ENCODE data around the gene OSBPL9. TPM values are rescaled to one million over a fixed set of nuclear protein-coding genes. Genes with fewer than 3 reads are reported as not detected.
"Not testable (repeated sequence)": the region's sequence is repeated elsewhere in the genome, so short reads cannot be mapped to it uniquely, and the experiment has no call there.

The OSBPL9 gene
- polyA plus RNA-seq, 5 donors, result 82.3 to 140 (median 131) TPM

GRCh38 chr1:51780927-51781326 is 164.0 kb downstream of the OSBPL9 start:
- DNase-seq, result no peak

DNA sequence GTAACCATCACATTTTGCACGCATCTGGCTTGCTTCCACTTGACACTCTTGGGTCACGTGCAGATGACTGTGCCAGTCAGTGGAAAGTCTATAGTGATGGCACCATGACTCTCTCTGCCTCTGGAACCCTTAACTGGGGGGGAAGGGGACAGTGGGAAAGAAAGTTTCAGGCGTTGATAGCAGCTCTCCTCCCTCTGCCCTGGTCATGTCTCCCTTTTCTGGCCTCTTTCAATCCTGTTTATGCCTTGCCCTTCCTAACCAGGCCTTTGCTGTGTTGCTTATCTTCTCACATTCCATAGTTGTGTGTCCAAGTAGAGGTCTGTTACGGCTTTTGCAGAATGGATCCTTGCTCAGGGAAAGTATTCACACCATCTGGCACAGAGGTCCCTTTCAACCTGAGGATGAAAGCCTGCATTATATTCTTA is 168.1 kb downstream of the OSBPL9 start:
- no peak for DNase-seq

- DNase-seq, result no peak
These were observed 172.0 kb downstream of the OSBPL9 start for GRCh38 chr1:51788938-51789337.

- no peak for DNase-seq
These were observed 172.4 kb downstream of the OSBPL9 start for GRCh38 chr1:51789342-51789741.

DNA sequence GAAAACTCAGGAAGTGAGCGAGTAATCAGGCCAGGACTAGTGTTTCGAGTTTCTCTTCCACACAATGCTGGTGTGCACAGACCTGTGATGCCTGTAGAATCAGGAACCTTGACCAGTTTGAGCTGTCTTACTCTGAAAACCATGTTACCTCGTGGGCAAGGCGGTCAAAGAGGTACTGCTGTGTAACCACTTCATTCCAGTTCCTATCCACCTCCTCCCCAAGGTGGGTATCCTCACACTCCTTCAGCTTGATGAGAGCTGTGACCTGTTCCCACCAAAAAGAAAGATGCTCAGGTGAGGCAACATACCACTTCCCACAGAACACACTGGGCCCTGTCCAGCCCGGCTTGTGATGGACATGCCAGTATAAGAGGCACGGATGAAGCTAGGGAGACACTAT is 173.5 kb downstream of the OSBPL9 start:
- DNase-seq, result no peak

- DNase-seq, result no peak
These were observed 175.0 kb downstream of the OSBPL9 start for GRCh38 chr1:51791888-51792287.

DNA sequence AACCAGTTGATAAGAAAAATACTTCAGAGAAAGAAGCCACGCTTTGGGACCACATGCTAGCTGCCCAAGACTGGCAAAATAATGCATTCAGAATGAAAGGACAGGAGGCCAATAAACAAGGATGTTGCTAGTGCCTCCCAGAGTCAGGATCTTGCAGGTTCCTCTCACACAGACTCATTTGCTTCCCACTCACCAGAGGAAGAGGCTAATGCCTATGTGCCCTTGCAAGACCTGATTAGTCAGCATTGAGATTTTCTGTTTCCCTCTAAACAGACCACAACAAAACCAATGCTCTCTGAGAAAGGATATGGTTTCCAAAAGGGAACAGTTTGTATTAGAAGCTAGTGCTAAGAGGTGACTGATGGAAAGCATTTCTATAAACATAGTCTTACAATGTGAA is 176.0 kb downstream of the OSBPL9 start:
- no peak for DNase-seq

DNA sequence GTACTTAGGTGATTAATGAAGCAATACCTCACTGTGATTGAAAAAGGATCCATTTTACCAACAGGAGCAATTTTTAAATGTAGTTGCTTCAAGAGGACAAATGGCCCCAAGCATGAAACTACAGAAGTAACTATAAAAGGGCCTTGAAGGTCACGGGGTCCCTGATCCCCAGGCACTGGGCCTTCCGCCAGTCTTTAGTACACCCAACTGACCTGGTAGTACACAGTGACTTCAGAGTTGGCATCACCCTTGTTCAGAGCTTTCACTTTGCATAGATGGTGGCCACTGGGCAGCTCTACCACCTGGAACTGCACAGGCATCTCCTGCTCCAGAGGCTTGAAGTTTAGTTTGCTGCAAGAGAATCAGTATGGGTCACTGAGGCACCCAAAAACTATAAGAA is 177.4 kb downstream of the OSBPL9 start:
- DNase-seq, result no peak

GRCh38 chr1:51794868-51795267 is 178.0 kb downstream of the OSBPL9 start:
- DNase-seq, result no peak

DNA sequence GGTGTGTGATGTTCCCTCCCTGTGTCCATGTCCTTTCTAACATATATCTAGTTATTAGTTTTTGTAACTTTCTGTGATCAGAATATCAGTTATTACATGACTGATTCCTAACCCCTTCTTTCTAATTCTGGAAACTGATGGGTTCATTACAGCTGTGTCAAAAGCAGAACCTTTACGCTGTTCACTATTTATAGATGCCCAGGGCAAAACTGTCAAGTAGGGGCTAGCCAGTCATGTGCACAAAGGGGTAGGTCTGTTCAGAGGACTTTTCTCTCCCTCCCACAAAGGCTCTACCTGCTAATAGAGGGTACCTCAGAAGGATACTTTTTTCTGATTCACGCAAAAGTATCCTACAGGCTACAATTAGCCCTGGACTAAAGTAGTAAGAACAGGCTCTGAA is 182.5 kb downstream of the OSBPL9 start:
- DNase-seq, result no peak

DNA sequence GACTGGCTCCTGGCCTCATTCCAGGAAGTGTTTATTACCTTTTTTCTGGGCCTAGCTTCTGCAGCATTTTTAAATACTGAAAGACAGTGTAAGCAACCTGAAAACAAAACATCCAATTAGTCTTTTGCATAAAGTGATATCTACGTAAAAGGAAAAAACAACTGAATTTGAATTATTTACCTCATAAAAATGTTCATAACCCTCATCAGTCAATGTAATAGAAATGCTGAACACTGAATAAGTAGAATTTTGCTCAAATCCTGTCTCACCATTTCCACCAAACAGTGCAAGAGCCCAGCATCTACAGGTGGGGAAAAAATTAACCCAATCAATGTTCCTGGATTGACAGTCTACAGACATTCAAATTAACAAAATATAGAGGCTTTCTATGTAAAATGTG is 197.6 kb downstream of the OSBPL9 start:
- DNase-seq, result no peak

DNA sequence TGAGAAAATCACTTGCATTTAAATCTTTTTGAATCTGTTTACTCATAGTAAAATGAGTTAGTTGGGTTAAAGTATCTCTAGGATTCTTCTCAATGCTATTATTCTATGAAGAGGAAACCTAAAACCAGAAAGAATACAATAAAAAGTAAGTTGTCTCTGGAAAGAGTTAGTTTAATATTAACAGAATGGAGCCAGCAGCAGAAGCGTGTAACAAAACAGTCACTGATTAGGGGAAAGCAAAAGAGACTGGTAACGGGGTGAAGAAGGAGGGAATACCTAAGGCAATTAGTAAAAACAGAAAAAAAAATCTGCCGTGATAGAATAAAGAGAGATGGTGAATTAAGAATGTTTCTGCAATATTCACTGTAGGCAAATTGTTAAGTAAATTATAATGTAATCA is 201.6 kb downstream of the OSBPL9 start:
- DNase-seq, result no peak

- not testable (repeated sequence) for DNase-seq
These were observed 202.1 kb downstream of the OSBPL9 start for GRCh38 chr1:51819021-51819420.

GRCh38 chr1:51819810-51820209 is 202.9 kb downstream of the OSBPL9 start:
- no peak for DNase-seq

GRCh38 chr1:51829058-51829457 is 212.2 kb downstream of the OSBPL9 start:
- no peak for DNase-seq

DNA sequence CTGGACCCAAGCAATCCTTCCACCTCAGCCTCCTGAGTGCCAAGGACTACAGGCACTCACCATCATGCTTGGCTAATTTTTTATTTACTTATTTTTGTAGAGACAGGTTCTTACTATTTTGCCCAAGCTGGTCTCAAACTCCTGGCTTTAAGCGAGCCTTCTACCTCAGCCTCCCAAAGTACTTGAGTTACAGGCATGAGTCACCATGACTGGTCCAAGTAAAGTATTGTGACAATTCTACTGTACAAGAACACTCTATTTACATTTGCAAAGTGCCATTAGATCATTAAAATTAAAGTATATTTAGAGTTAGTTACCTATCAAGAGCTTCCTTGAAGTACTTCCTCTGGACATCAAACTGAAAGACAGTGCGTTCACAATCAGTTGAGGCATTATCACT is 216.8 kb downstream of the OSBPL9 start:
- no peak for DNase-seq

- DNase-seq, result no peak
These were observed 220.4 kb downstream of the OSBPL9 start for GRCh38 chr1:51837243-51837642.

Other genes starting within 250 kb of the OSBPL9 start
- gene EPS15, start 97.8 kb upstream of the OSBPL9 start, polyA plus RNA-seq (ENCODE audit: insufficient read depth in 1 of 5, insufficient read length in 5 of 5, low replicate concordance in 1 of 5), result 10 to 100 TPM; 36.0 to 63.1 (median 54.0) TPM

Data from right lung (tissue), 5 donors.